ENCODE data around the gene DOCK11. TPM values are rescaled to one million over a fixed set of nuclear protein-coding genes. Genes with fewer than 3 reads are reported as not detected.

The DOCK11 gene
- 5.3 to 8.6 TPM (median 7.2 TPM) in 5 replicates for total RNA-seq (2022; extraction: Qiagen RNA extraction; ENCODE audit: low read depth)

GRCh38 chrX:118495061-118495921 lies at the start of gene DOCK11:
Gene DOCK11, plus strand, starts transcription at chrX:118495815. Its CDS starts 157 bp downstream, at chrX:118495972.

GRCh38 chrX:118726887-118727685 lies 231.5 kb downstream of the DOCK11 start, which contains the start of gene IL13RA1:
Gene IL13RA1, plus strand, starts transcription at chrX:118727606. Its CDS starts 33 bp downstream, at chrX:118727639.

Other genes starting within 250 kb of the DOCK11 start
- 10.1 to 17.6 TPM (median 15.0 TPM) in 5 replicates for gene WDR44, start 149.7 kb upstream of the DOCK11 start, total RNA-seq (2022; extraction: Qiagen RNA extraction; ENCODE audit: low read depth)
- 50.2 to 66.2 TPM (median 61.3 TPM) in 5 replicates for gene IL13RA1, start 231.8 kb downstream of the DOCK11 start, total RNA-seq (2022; extraction: Qiagen RNA extraction; ENCODE audit: low read depth)

All from A549 treated with GW870086 at 1 μM for 4 hours (cell line).